Upper lobe of left lung (tissue), 6 donors: ENCODE data around the gene TAC3. TPM values are rescaled to one million over a fixed set of nuclear protein-coding genes. Genes with fewer than 3 reads are reported as not detected.
A peak's percentile ranks its signal among the peaks of the same experiment; 100 is the strongest.

Source experiments
- ATAC-seq, 2 donors: fragments of 200-7000 bp; cut with Tn5 transposase; one replicate each; pipeline ENCODE4 v1.9.1; 2022; ENCODE audit warnings: mild to moderate bottlenecking in 2 of 2, moderate library complexity in 2 of 2; ENCODE audit not compliant: low FRiP score in 2 of 2
- DNase-seq, 2 donors: peaks; one replicate each; pipeline ENCODE4 v3.0.0-alpha.2; 2019 to 2020
- H3K27ac ChIP-seq, 4 donors: fragments of 200-600 bp; sonication (generic); one replicate each; pipeline ENCODE4 v1.5.1; 2016 to 2019
- H3K27me3 ChIP-seq, 4 donors: fragments of 200-600 bp; sonication (generic); one replicate each; pipeline ENCODE4 v1.5.1; 2017 to 2019
- H3K36me3 ChIP-seq, 4 donors: fragments of 200-600 bp; sonication (generic); one replicate each; pipeline ENCODE4 v1.5.1; 2016 to 2019
- H3K4me1 ChIP-seq, 4 donors: fragments of 200-600 bp; sonication (generic); one replicate each; pipeline ENCODE4 v1.5.1; 2018 to 2019
- H3K4me3 ChIP-seq, 4 donors: fragments of 200-600 bp; sonication (generic); one replicate each; pipeline ENCODE4 v1.5.1; 2017 to 2019; ENCODE audit warnings: mild to moderate bottlenecking in 2 of 4, moderate library complexity in 1 of 4
- H3K9me3 ChIP-seq, 4 donors: fragments of 200-600 bp; sonication (generic); one replicate each; pipeline ENCODE4 v1.5.1; 2018 to 2019
- CTCF ChIP-seq, 6 experiments: fragments of 450-650 bp in 4 of 6; fragments of 200-600 bp in 2 of 6; sonication (generic) in 2 of 6; IDR thresholded peaks; one replicate each; pipeline ENCODE4 v1.5.1; 2016 to 2019; ENCODE audit warnings: antibody characterized with exemption in 6 of 6
- EP300 ChIP-seq, 4 donors: sonication (generic); formaldehyde crosslinking; IDR thresholded peaks; one replicate each; pipeline ENCODE4 v1.5.1; 2017; ENCODE audit warnings: antibody characterized with exemption in 4 of 4, control low read depth in 2 of 4
- POLR2A ChIP-seq, 4 donors: fragments of 450-650 bp; IDR thresholded peaks; one replicate each; pipeline ENCODE4 v1.5.1; 2016 to 2017; ENCODE audit warnings: antibody characterized with exemption in 4 of 4, mild to moderate bottlenecking in 2 of 4
- POLR2AphosphoS5 ChIP-seq, 2 donors: sonication (generic); formaldehyde crosslinking; IDR thresholded peaks; one replicate each; pipeline ENCODE4 v1.5.1; 2017; ENCODE audit warnings: antibody characterized with exemption in 2 of 2
- WGBS, 2 donors: methylation state at CpG; one replicate each; pipeline ENCODE4 v1.1.5; 2017 to 2018; 5-methylcytosine and 5-hydroxymethylcytosine counted together
- total RNA-seq, 6 donors: library from RNA; depleted of rRNA in 4 of 6; stranded (reverse); fragments of >200 nt in 4 of 6; gene quantifications; one replicate each; pipeline versions ENCODE4 v1.1.0 to v1.2.1, GENCODE V29; 2016 to 2021
- donor health status: DM: no; HTN: no; CAD: no; lungs with moderate emphysema.
- donor health status: DM: no; HTN: yes; CAD: no; lungs with severe emphysema.

The TAC3 gene
- total RNA-seq, 6 donors from 2014 or later = not detected

- TF ChIP-seq EP300 (IDR thresholded peaks at IDR 0.05) = no peak
- no peak for TF ChIP-seq POLR2AphosphoS5 (IDR thresholded peaks at IDR 0.05)
- TF ChIP-seq CTCF (IDR thresholded peaks at IDR 0.05) = no peak
- TF ChIP-seq POLR2A (IDR thresholded peaks at IDR 0.05) = no peak
- ATAC-seq (no peak), DNase-seq (no peak)
- H3K27me3 ChIP-seq = no peaks in the 10 kb centered on the region
- no peaks in the 10 kb centered on the region for H3K36me3 ChIP-seq
- H3K4me1 ChIP-seq = peaks cover 0 to 11% (median 6%) of the 10 kb centered on the region in 4 donors
- 88 to 93% methylated on average over 1 of the region's 1 CpG for WGBS, 2 donors
- H3K27ac ChIP-seq = no peak overlapping the region
- H3K4me3 ChIP-seq = no peak overlapping the region
- H3K9me3 ChIP-seq = no peaks in the 10 kb centered on the region
These were observed 32.2 kb upstream of the TAC3 start for GRCh38 chr12:57048423-57049118.

- no peaks in the 10 kb centered on the region for H3K36me3 ChIP-seq
- H3K27ac ChIP-seq = peak overlapping the region in 1 of 4 donors; percentile 33
- 85 to 86% methylated on average over 1 of the region's 1 CpG for WGBS, 2 donors
- DNase-seq (no peak), ATAC-seq (no peak)
- H3K27me3 ChIP-seq = no peaks in the 10 kb centered on the region
- H3K4me3 ChIP-seq = no peak overlapping the region
- H3K9me3 ChIP-seq = no peaks in the 10 kb centered on the region
- H3K4me1 ChIP-seq = peaks cover 0 to 11% (median 6%) of the 10 kb centered on the region in 4 donors
- TF ChIP-seq EP300 (IDR thresholded peaks at IDR 0.05) (no peak), CTCF (IDR thresholded peaks at IDR 0.05) (no peak), POLR2A (IDR thresholded peaks at IDR 0.05) (no peak), POLR2AphosphoS5 (IDR thresholded peaks at IDR 0.05) (no peak)
These were observed 31.7 kb upstream of the TAC3 start for GRCh38 chr12:57047981-57048380.

GRCh38 chr12:57046947-57047890, 30.9 kb upstream of the TAC3 start:
- no peaks in the 10 kb centered on the region for H3K9me3 ChIP-seq
- no peaks in the 10 kb centered on the region for H3K36me3 ChIP-seq
- H3K27ac ChIP-seq = peak overlapping the region in 2 of 4 donors; percentile 33 to 54
- ATAC-seq = peak; percentile 38 to 61
- peaks cover 0 to 11% (median 6%) of the 10 kb centered on the region in 4 donors for H3K4me1 ChIP-seq
- TF ChIP-seq CTCF (IDR thresholded peaks at IDR 0.05) (no peak), POLR2A (IDR thresholded peaks at IDR 0.05) (no peak), POLR2AphosphoS5 (IDR thresholded peaks at IDR 0.05) (no peak), EP300 (IDR thresholded peaks at IDR 0.05) (no peak)
- DNase-seq = peak in 1 of 2 donors; percentile 27
- H3K4me3 ChIP-seq = no peak overlapping the region
- WGBS, 2 donors = 56 to 60% methylated on average over 10 of the region's 10 CpGs
- H3K27me3 ChIP-seq = no peaks in the 10 kb centered on the region

GRCh38 chr12:57046086-57046791, 29.9 kb upstream of the TAC3 start:
- no peak for DNase-seq
- H3K27me3 ChIP-seq = no peaks in the 10 kb centered on the region
- ATAC-seq = no peak
- H3K4me3 ChIP-seq = no peak overlapping the region
- H3K4me1 ChIP-seq = peaks cover 0 to 11% (median 6%) of the 10 kb centered on the region in 4 donors
- no peaks in the 10 kb centered on the region for H3K9me3 ChIP-seq
- WGBS, 2 donors = 69 to 70% methylated on average over 6 of the region's 6 CpGs
- H3K27ac ChIP-seq = no peak overlapping the region
- no peaks in the 10 kb centered on the region for H3K36me3 ChIP-seq
- TF ChIP-seq POLR2A (IDR thresholded peaks at IDR 0.05) (no peak), POLR2AphosphoS5 (IDR thresholded peaks at IDR 0.05) (no peak), EP300 (IDR thresholded peaks at IDR 0.05) (no peak), CTCF (IDR thresholded peaks at IDR 0.05) (no peak)
